ACC112 (cell line): Measurements from ENCODE around the gene BTBD9.

Experiments
- H2AFZ ChIP-seq: fragments of 200-600 bp; sonication (generic); one replicate; pipeline ENCODE4 v1.6.0; 2017; ENCODE audit warnings: antibody characterized with exemption, low read length; ENCODE audit not compliant: unreplicated experiment
- H3K27ac ChIP-seq: fragments of 200-600 bp; sonication (generic); 2 replicates; pipeline ENCODE4 v1.5.1; 2014; ENCODE audit warnings: low read depth, mild to moderate bottlenecking, antibody characterized with exemption, low read length, moderate library complexity
- H3K27me3 ChIP-seq: fragments of 200-600 bp; sonication (generic); 2 replicates; pipeline ENCODE4 v1.6.1; 2014; ENCODE audit warnings: mild to moderate bottlenecking, antibody characterized with exemption, low read length, moderate library complexity, mixed read lengths; ENCODE audit not compliant: insufficient read depth
- H3K36me3 ChIP-seq: fragments of 200-600 bp; sonication (generic); 2 replicates; pipeline ENCODE4 v1.6.1; 2016; ENCODE audit warnings: mild to moderate bottlenecking, antibody characterized with exemption, low read length, moderate library complexity, mixed read lengths; ENCODE audit not compliant: insufficient read depth
- H3K4me1 ChIP-seq: fragments of 200-600 bp; sonication (generic); one replicate; pipeline ENCODE4 v1.6.1; 2016; ENCODE audit warnings: low read length, mixed read lengths; ENCODE audit not compliant: insufficient read depth, unreplicated experiment, control insufficient read depth
- H3K4me3 ChIP-seq: fragments of 200-600 bp; sonication (generic); 2 replicates; pipeline ENCODE4 v1.5.1; 2014; ENCODE audit warnings: mild to moderate bottlenecking, low read depth, low read length
- H3K79me2 ChIP-seq: fragments of 200-600 bp; sonication (generic); one replicate; pipeline ENCODE4 v1.6.0; 2016; ENCODE audit warnings: low read length; ENCODE audit not compliant: control insufficient read depth, unreplicated experiment, insufficient read depth

Gene BTBD9

DNA sequence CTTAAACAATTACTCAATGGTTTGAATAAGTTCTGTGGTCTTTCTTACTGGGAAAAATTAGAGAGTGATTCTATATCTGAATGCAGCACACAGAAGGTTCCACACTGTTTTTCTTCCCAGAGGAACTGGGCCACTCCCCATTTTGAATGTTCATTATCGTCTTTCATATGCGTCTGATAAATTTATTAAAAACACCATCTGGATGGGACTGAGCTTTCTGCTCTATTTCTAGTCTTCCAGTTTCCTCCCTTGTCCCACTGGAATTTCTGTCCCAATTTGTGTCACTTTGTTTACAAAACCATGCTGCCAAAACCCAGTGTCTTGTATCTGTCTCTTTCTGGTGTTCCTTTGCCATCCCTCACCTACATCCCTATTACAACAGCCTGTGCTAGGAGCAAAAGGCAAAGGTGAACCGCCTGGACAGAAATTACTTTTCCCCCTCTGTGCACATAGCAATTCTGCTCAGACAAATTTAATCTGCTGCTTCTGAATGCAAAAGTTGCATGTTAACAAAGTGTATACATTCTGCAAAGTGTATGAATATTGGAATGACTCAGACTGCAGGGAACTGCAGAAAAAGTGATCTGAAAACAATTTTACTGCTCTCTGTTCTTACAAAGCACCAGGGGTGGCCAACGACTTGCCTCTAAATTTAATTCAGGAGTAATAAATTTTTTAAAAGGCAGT, 333.6 kb downstream of the BTBD9 start:
- Histone ChIP-seq H2AFZ (no peak overlapping the region), H3K79me2 (no peaks in the 10 kb centered on the region), H3K4me1 (peaks cover 4% of the 10 kb centered on the region), H3K4me3 (no peak overlapping the region), H3K27me3 (no peaks in the 10 kb centered on the region), H3K27ac (no peak overlapping the region), H3K36me3 (no peaks in the 10 kb centered on the region)

- H2AFZ ChIP-seq: no peak overlapping the region
- no peak overlapping the region for H3K27ac ChIP-seq
- no peak overlapping the region for H3K4me3 ChIP-seq
- H3K36me3 ChIP-seq: no peaks in the 10 kb centered on the region
- H3K79me2 ChIP-seq: no peaks in the 10 kb centered on the region
- H3K27me3 ChIP-seq: no peaks in the 10 kb centered on the region
- peaks cover 3% of the 10 kb centered on the region for H3K4me1 ChIP-seq
Observed at GRCh38 chr6:38302838-38303237, 336.9 kb downstream of the BTBD9 start.

GRCh38 chr6:38302081-38302480, 337.6 kb downstream of the BTBD9 start:
- H3K79me2 ChIP-seq: no peaks in the 10 kb centered on the region
- no peak overlapping the region for H2AFZ ChIP-seq
- H3K4me1 ChIP-seq: no peaks in the 10 kb centered on the region
- H3K36me3 ChIP-seq: no peaks in the 10 kb centered on the region
- H3K27ac ChIP-seq: no peak overlapping the region
- H3K4me3 ChIP-seq: no peak overlapping the region
- H3K27me3 ChIP-seq: no peaks in the 10 kb centered on the region

DNA sequence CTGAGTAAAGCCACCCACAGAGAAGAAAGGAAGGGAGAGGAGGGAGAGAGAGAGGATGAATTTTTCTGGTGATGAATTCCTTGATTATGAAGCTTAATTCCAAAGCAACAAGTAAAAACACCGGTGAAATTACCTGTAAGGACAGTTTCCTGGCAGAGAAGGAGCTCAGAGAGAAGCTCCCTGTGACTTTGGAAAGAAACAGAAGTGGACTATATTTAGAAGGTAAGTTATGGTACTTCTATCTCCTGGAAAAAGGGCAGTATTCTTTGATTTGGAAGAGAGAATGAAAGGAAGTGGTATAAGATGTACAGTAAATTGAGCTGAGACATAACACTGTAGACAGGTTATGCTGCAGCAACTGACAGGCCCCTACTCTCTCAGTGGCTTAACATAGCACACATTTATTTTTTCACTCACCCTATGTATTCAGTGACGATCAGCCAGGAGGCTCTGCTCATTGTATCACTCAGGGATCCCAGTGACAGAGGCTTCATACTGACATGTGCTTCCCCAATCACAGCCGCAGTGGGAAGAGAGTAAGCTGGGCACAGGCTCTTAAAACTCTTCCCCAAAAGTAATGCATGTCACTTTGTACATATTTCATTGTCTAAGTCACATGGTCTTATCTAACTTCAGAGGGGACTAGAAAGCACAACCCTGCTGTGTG, 349.5 kb downstream of the BTBD9 start:
- Histone ChIP-seq H2AFZ (no peak overlapping the region), H3K79me2 (no peaks in the 10 kb centered on the region), H3K27ac (no peak overlapping the region), H3K27me3 (no peaks in the 10 kb centered on the region), H3K4me3 (no peak overlapping the region), H3K36me3 (no peaks in the 10 kb centered on the region), H3K4me1 (no peaks in the 10 kb centered on the region)

DNA sequence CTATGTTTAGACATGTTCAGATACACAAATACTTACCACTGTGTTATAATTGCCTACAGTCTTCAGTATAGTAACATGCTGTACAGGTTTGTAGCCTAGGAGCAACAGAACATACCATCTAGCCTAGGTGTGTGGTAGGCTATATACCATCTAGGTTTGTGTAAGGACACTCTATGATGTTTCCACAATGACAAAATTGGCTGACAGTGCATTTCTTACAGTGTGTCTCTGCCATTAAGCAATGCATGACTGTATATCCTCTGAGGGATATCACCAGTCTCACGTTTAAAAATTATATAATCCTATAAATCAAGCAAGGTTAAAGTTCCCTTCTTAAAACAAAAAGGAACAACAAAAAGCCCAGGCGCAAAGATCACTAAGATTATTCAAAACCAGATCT, 352.2 kb downstream of the BTBD9 start:
- no peaks in the 10 kb centered on the region for H3K36me3 ChIP-seq
- no peaks in the 10 kb centered on the region for H3K79me2 ChIP-seq
- no peak overlapping the region for H3K4me3 ChIP-seq
- peaks cover 22% of the 10 kb centered on the region for H3K4me1 ChIP-seq
- H2AFZ ChIP-seq: no peak overlapping the region
- H3K27ac ChIP-seq: no peak overlapping the region
- no peaks in the 10 kb centered on the region for H3K27me3 ChIP-seq

GRCh38 chr6:38284802-38285394, 354.8 kb downstream of the BTBD9 start:
- no peaks in the 10 kb centered on the region for H3K79me2 ChIP-seq
- H3K4me3 ChIP-seq: no peak overlapping the region
- H3K27me3 ChIP-seq: no peaks in the 10 kb centered on the region
- no peaks in the 10 kb centered on the region for H3K36me3 ChIP-seq
- H2AFZ ChIP-seq: no peak overlapping the region
- H3K4me1 ChIP-seq: peaks cover 22% of the 10 kb centered on the region
- H3K27ac ChIP-seq: no peak overlapping the region

DNA sequence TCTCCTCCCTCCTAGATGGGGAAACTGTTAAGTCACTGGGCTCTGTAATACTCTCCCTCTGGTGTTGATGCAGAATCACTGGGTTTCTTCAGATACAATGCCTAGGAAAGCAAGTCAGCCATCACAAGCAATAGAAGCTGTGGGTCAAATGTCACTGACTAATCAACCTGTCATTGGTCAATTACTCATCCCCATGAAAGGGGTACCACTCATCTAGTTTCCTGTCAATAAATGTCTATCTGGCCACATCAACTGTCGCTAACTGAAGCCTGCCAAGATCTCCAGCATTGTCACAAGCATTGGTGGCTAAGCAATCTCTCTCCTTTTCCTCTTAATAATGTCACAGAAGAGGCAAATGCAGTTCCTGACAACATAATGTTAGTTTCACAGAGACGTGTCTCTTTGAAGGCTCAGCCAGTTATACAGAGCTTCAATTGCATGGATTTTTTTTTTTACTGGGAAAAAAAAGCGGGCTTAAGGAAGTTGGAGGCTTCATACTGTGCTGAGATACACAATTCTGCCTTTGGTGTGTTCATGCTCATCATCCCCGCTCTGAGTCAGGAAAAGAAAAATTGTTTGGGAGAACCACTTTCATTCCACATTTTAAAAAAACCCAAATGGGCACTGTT, 355.9 kb downstream of the BTBD9 start:
- H3K36me3 ChIP-seq: no peaks in the 10 kb centered on the region
- no peaks in the 10 kb centered on the region for H3K79me2 ChIP-seq
- no peaks in the 10 kb centered on the region for H3K27me3 ChIP-seq
- no peak overlapping the region for H3K4me3 ChIP-seq
- no peak overlapping the region for H2AFZ ChIP-seq
- peaks cover 22% of the 10 kb centered on the region for H3K4me1 ChIP-seq
- no peak overlapping the region for H3K27ac ChIP-seq

GRCh38 chr6:38282911-38283310, 356.8 kb downstream of the BTBD9 start:
- Histone ChIP-seq H3K27ac (no peak overlapping the region), H3K4me1 (peaks cover 22% of the 10 kb centered on the region), H3K79me2 (no peaks in the 10 kb centered on the region), H3K4me3 (0 out of 2 replicates have a peak overlapping the region, but pooled peaks have one; percentile 7), H2AFZ (no peak overlapping the region), H3K36me3 (no peaks in the 10 kb centered on the region), H3K27me3 (no peaks in the 10 kb centered on the region)

GRCh38 chr6:38281126-38281525, 358.6 kb downstream of the BTBD9 start:
- Histone ChIP-seq H3K4me3 (no peak overlapping the region), H2AFZ (no peak overlapping the region), H3K27me3 (no peaks in the 10 kb centered on the region), H3K27ac (no peak overlapping the region), H3K36me3 (no peaks in the 10 kb centered on the region), H3K4me1 (peaks cover 22% of the 10 kb centered on the region), H3K79me2 (no peaks in the 10 kb centered on the region)

GRCh38 chr6:38279963-38280588, 359.7 kb downstream of the BTBD9 start:
- H3K27ac ChIP-seq: no peak overlapping the region
- no peak overlapping the region for H3K4me3 ChIP-seq
- no peaks in the 10 kb centered on the region for H3K79me2 ChIP-seq
- no peaks in the 10 kb centered on the region for H3K36me3 ChIP-seq
- H2AFZ ChIP-seq: no peak overlapping the region
- no peaks in the 10 kb centered on the region for H3K27me3 ChIP-seq
- peaks cover 22% of the 10 kb centered on the region for H3K4me1 ChIP-seq
